Fibroblast of pulmonary artery (primary cell): ENCODE data around the gene SKIC2.

Experiments
- DNase-seq: peaks from one replicate; pipeline ENCODE4 v3.0.0-alpha.2; 2010; ENCODE audit warnings: low read depth
- H3K4me3 ChIP-seq: replicated peaks from 2 replicates; pipeline ENCODE4 v1.5.1; 2011; ENCODE audit warnings: low read depth, mild to moderate bottlenecking, control low read depth, low read length, moderate library complexity
- CTCF ChIP-seq: IDR thresholded peaks from 2 replicates; pipeline ENCODE4 v1.5.1; 2011; ENCODE audit warnings: mild to moderate bottlenecking, control low read depth, low read length, inconsistent platforms; ENCODE audit errors: missing control alignments

The SKIC2 gene

GRCh38 chr6:31968791-31969711 is 10.1 kb downstream of the SKIC2 start:
- no peak for DNase-seq
- TF ChIP-seq CTCF, result no peak
- H3K4me3 ChIP-seq, result no peak overlapping the region

GRCh38 chr6:31969712-31970603 is 11.0 kb downstream of the SKIC2 start:
- H3K4me3 ChIP-seq, result no peak overlapping the region
- DNase-seq, result peak; percentile 29
- TF ChIP-seq CTCF, result no peak

- peak overlapping the region; percentile 86 for H3K4me3 ChIP-seq
- no peak for DNase-seq
- no peak for TF ChIP-seq CTCF
These were observed 11.8 kb downstream of the SKIC2 start for GRCh38 chr6:31970604-31971271.

GRCh38 chr6:31971279-31971992 is 12.5 kb downstream of the SKIC2 start:
- peak overlapping the region; percentile 86 for H3K4me3 ChIP-seq
- no peak for DNase-seq
- no peak for TF ChIP-seq CTCF

- peak within 1 kb of the TSS; percentile 86 for H3K4me3 ChIP-seq
- TF ChIP-seq CTCF, result no peak
- peak; percentile 99 for DNase-seq
These were observed 13.2 kb downstream of the SKIC2 start, which contains the start of gene DXO for GRCh38 chr6:31971993-31972708. DXO (minus strand) TSS chr6:31972138; CDS start chr6:31971675, 463 bp downstream.
